GM18951 (cell line): ENCODE results near the gene LRRC49.

Experiments used
- POLR2A ChIP-seq: IDR thresholded peaks from 4 replicates; pipeline ENCODE4 v1.6.1; 2011; ENCODE audit warnings: mild to moderate bottlenecking; ENCODE audit not compliant: insufficient read length, insufficient read depth; ENCODE audit errors: extremely low read depth
- in situ Hi-C: fragments of 300-500 bp; cut with MboI; formaldehyde crosslinking; loops from one replicate; pipeline ENCODE4 v1.12.0; 2022; ENCODE audit warnings: low sequenced_read_pairs, mixed read lengths, inconsistent platforms; ENCODE audit not compliant: unreplicated experiment

LRRC49 gene

GRCh38 chr15:71078506-71079207 lies 186.0 kb downstream of the LRRC49 start:
- TF ChIP-seq POLR2A, result no peak
- in situ Hi-C loops, result no loop called here

GRCh38 chr15:71079208-71080044 lies 186.8 kb downstream of the LRRC49 start:
- in situ Hi-C loops, result no loop called here
- TF ChIP-seq POLR2A, result no peak

- in situ Hi-C loops, result no loop called here
Measured at GRCh38 chr15:71080166-71080565, 187.5 kb downstream of the LRRC49 start.

GRCh38 chr15:71080705-71081104 lies 188.1 kb downstream of the LRRC49 start:
- TF ChIP-seq POLR2A, result no peak
- in situ Hi-C loops, result no loop called here

More at GRCh38 chr15:71080166-71080565, 187.5 kb downstream of the LRRC49 start:
- TF ChIP-seq POLR2A, result no peak

- in situ Hi-C loops, result no loop called here
- TF ChIP-seq POLR2A, result no peak
Measured at GRCh38 chr15:71082803-71083202, 190.2 kb downstream of the LRRC49 start.

- in situ Hi-C loops, result no loop called here
- TF ChIP-seq POLR2A, result no peak
Measured at GRCh38 chr15:71083349-71083748, 190.7 kb downstream of the LRRC49 start.

- TF ChIP-seq POLR2A, result no peak
- in situ Hi-C loops, result no loop called here
Measured at GRCh38 chr15:71084264-71084663, 191.6 kb downstream of the LRRC49 start.

- no peak for TF ChIP-seq POLR2A
- in situ Hi-C loops, result no loop called here
Measured at GRCh38 chr15:71085809-71086208, 193.2 kb downstream of the LRRC49 start.

GRCh38 chr15:71088155-71088554 lies 195.5 kb downstream of the LRRC49 start:
- in situ Hi-C loops, result no loop called here
- no peak for TF ChIP-seq POLR2A

GRCh38 chr15:71088683-71089082 lies 196.1 kb downstream of the LRRC49 start:
- in situ Hi-C loops, result no loop called here
- no peak for TF ChIP-seq POLR2A

GRCh38 chr15:71089801-71090200 lies 197.2 kb downstream of the LRRC49 start:
- TF ChIP-seq POLR2A, result no peak
- in situ Hi-C loops, result no loop called here

- TF ChIP-seq POLR2A, result no peak
- in situ Hi-C loops, result no loop called here
Measured at GRCh38 chr15:71091601-71092000, 199.0 kb downstream of the LRRC49 start.

GRCh38 chr15:71092056-71092600 lies 199.5 kb downstream of the LRRC49 start:
- in situ Hi-C loops, result no loop called here
- TF ChIP-seq POLR2A, result no peak
